Jurkat, Clone E6-1 (cell line): ENCODE results near the gene MTHFS.
"Not testable (repeated sequence)": the region's sequence is repeated elsewhere in the genome, so short reads cannot be mapped to it uniquely, and the experiment has no call there.

Experiments
- DNase-seq: peaks from one replicate; pipeline ENCODE4 v3.0.0-alpha.2; 2011; ENCODE audit warnings: low read depth, low spot score
- H3K4me3 ChIP-seq: 2 replicates; pipeline ENCODE4 v1.5.1; 2011; ENCODE audit warnings: mild to moderate bottlenecking, low read length, control low read depth, moderate library complexity

MTHFS gene

GRCh38 chr15:79918278-79918677 lies 21.5 kb upstream of the MTHFS start:
- no peak overlapping the region for H3K4me3 ChIP-seq
- DNase-seq, result no peak

- no peak for DNase-seq
- H3K4me3 ChIP-seq, result no peak overlapping the region
Observed at GRCh38 chr15:79916502-79917132, 19.8 kb upstream of the MTHFS start.

- H3K4me3 ChIP-seq, DNase-seq: not testable (repeated sequence)
Observed at GRCh38 chr15:79915776-79916501, 19.1 kb upstream of the MTHFS start.

- no peak for DNase-seq
- H3K4me3 ChIP-seq, result no peak overlapping the region
Observed at GRCh38 chr15:79914728-79915127, 17.9 kb upstream of the MTHFS start.

GRCh38 chr15:79909556-79910335 lies 12.9 kb upstream of the MTHFS start:
- DNase-seq, result not testable (repeated sequence)

GRCh38 chr15:79904271-79904670 lies 7.5 kb upstream of the MTHFS start:
- no peak for DNase-seq
- no peak overlapping the region for H3K4me3 ChIP-seq

More at GRCh38 chr15:79909556-79910335, 12.9 kb upstream of the MTHFS start:
- H3K4me3 ChIP-seq, result not testable (repeated sequence)

- no peak overlapping the region for H3K4me3 ChIP-seq
- no peak for DNase-seq
Observed at GRCh38 chr15:79903626-79904025, 6.8 kb upstream of the MTHFS start.

- no peak for DNase-seq
- no peak overlapping the region for H3K4me3 ChIP-seq
Observed at GRCh38 chr15:79903144-79903543, 6.3 kb upstream of the MTHFS start.

GRCh38 chr15:79901958-79902357 lies 5.1 kb upstream of the MTHFS start:
- no peak for DNase-seq
- no peak overlapping the region for H3K4me3 ChIP-seq

GRCh38 chr15:79900818-79901378 lies 4.1 kb upstream of the MTHFS start:
- DNase-seq, H3K4me3 ChIP-seq: not testable (repeated sequence)

- H3K4me3 ChIP-seq, result no peak overlapping the region
- DNase-seq, result no peak
Observed at GRCh38 chr15:79900087-79900486, 3.3 kb upstream of the MTHFS start.

- DNase-seq, result not testable (repeated sequence)
Observed at GRCh38 chr15:79898786-79899185, 2.0 kb upstream of the MTHFS start.

GRCh38 chr15:79898369-79898768 lies 1.6 kb upstream of the MTHFS start:
- no peak overlapping the region for H3K4me3 ChIP-seq
- DNase-seq, result no peak

More at GRCh38 chr15:79898786-79899185, 2.0 kb upstream of the MTHFS start:
- H3K4me3 ChIP-seq, result not testable (repeated sequence)

GRCh38 chr15:79897701-79898113 lies 893 bp upstream of the MTHFS start:
- DNase-seq, result peak; percentile 65
- peak overlapping the region; percentile 71 for H3K4me3 ChIP-seq

GRCh38 chr15:79897380-79897678 lies 515 bp upstream of the MTHFS start:
- peak overlapping the region; percentile 71 for H3K4me3 ChIP-seq
- peak; percentile 34 for DNase-seq

GRCh38 chr15:79896131-79896633 lies 632 bp downstream of the MTHFS start:
- DNase-seq, result no peak
- peak overlapping the region; percentile 71 for H3K4me3 ChIP-seq

GRCh38 chr15:79887054-79887930 lies 9.5 kb downstream of the MTHFS start:
- DNase-seq, result no peak
- no peak overlapping the region for H3K4me3 ChIP-seq

GRCh38 chr15:79886124-79886523 lies 10.7 kb downstream of the MTHFS start:
- no peak overlapping the region for H3K4me3 ChIP-seq
- no peak for DNase-seq

- H3K4me3 ChIP-seq, result no peak overlapping the region
- no peak for DNase-seq
Observed at GRCh38 chr15:79884204-79884596, 12.6 kb downstream of the MTHFS start.
